Ovary (tissue), 3 donors: ENCODE data around the gene INPP5A.

ENCODE experiments used
- EP300 ChIP-seq: sonication (generic); formaldehyde crosslinking; IDR thresholded peaks from one replicate; pipeline ENCODE4 v1.6.1; 2017; ENCODE audit warnings: antibody characterized with exemption
- TF ChIP-seq, protein P1 (sequence below), 3 donors: fragments of 450-650 bp in 2 of 3; fragments of 200-600 bp in 1 of 3; IDR thresholded peaks; one replicate each; pipeline versions ENCODE4 v1.5.1 to v1.8.0; 2016 to 2022; ENCODE audit warnings: antibody characterized with exemption in 3 of 3, mild to moderate bottlenecking in 1 of 3
- donor health status: DM: no; HTN: no; CAD: no.

DNA sequence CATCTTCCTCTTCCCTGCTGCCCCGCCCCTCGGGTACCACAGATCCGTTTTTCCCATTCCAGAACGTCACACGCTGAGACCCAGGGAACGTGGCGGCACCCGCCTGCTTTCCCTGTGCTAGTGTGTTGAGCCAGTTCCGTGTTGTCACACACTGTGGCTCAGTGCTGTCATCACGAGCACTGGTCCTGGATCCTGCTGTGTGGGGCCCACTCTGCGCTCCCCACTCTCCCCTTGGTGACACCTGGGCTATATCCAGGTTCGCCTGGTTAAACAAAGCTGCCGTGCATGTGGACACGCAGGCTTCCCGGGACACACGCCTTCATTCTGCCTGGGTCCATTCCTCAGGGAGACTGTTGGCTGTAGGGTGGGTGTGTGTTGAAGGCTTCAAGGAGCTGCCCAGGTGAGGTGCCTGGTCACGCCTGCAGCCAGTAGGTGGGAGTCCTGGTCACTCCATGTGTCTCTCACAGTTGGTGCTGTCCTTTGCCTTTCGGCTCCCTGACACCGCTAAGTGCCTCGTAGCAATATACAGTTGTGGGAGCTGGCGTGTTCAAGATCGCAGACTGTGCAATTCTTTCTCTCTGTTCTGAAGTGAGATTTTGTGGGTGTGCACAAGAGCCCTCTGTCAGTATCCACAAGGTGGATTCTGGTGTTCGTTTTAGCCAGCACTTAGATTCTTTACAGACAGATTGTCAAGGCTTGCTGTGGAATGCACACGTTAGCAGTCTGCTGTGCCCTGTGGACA, 88.6 kb downstream of the INPP5A start:
- no peak for TF ChIP-seq EP300
- TF ChIP-seq, protein P1, sequence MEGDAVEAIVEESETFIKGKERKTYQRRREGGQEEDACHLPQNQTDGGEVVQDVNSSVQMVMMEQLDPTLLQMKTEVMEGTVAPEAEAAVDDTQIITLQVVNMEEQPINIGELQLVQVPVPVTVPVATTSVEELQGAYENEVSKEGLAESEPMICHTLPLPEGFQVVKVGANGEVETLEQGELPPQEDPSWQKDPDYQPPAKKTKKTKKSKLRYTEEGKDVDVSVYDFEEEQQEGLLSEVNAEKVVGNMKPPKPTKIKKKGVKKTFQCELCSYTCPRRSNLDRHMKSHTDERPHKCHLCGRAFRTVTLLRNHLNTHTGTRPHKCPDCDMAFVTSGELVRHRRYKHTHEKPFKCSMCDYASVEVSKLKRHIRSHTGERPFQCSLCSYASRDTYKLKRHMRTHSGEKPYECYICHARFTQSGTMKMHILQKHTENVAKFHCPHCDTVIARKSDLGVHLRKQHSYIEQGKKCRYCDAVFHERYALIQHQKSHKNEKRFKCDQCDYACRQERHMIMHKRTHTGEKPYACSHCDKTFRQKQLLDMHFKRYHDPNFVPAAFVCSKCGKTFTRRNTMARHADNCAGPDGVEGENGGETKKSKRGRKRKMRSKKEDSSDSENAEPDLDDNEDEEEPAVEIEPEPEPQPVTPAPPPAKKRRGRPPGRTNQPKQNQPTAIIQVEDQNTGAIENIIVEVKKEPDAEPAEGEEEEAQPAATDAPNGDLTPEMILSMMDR (IDR thresholded peaks at IDR 0.05), result no peak
